NB4 (cell line): ENCODE results near the gene ACOT7.

Experiments used
- MAX ChIP-seq: IDR thresholded peaks from 2 replicates; pipeline ENCODE4 v1.6.1; 2011; ENCODE audit warnings: low read depth, low read length
- MYC ChIP-seq: IDR thresholded peaks from 2 replicates; pipeline ENCODE4 v1.6.1; 2011; ENCODE audit warnings: low read depth, low read length
- POLR2A ChIP-seq: IDR thresholded peaks from 2 replicates; pipeline ENCODE4 v1.6.1; 2011; ENCODE audit warnings: mild to moderate bottlenecking; ENCODE audit not compliant: insufficient read length; ENCODE audit errors: extremely low read depth
- TF ChIP-seq, protein P1 (sequence below): IDR thresholded peaks from one replicate; pipeline ENCODE4 v1.5.1; 2012; ENCODE audit warnings: low read depth, low read length

DNA sequence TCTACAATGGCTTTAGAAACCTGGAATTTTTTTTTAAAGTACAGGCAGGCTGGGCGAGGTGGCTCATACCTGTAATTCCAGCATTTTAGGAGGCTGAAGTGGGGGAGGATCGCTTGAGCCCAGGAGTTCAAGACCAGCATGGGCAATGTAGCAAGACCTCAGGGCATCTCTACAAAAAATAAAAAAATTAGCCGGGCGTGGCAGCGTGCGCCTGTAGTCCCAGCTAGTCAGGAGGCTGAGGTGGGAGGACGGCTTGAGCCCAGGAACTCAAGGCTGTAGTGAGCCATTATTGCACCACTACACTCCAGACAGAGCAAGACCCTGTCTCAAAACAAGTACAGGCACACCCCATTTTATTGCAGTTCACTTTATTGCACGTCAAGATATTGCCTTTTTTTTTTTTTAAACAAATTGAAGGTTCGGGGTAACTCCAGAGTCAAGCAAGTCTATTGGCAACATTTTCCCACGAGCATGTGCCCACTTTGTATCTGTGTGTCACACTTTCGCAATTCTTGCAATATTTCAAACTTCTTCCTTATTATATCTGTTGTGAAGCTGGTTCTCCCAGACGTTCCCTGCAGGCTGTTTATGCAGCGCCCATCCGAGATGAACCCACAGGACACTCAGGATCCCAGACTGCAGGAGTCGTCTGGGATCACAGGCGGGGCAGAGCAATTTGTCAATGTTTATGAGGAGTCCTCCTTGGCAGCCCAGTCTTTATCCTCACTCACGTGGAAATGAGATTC, 21.5 kb upstream of the ACOT7 start:
- TF ChIP-seq, protein P1, sequence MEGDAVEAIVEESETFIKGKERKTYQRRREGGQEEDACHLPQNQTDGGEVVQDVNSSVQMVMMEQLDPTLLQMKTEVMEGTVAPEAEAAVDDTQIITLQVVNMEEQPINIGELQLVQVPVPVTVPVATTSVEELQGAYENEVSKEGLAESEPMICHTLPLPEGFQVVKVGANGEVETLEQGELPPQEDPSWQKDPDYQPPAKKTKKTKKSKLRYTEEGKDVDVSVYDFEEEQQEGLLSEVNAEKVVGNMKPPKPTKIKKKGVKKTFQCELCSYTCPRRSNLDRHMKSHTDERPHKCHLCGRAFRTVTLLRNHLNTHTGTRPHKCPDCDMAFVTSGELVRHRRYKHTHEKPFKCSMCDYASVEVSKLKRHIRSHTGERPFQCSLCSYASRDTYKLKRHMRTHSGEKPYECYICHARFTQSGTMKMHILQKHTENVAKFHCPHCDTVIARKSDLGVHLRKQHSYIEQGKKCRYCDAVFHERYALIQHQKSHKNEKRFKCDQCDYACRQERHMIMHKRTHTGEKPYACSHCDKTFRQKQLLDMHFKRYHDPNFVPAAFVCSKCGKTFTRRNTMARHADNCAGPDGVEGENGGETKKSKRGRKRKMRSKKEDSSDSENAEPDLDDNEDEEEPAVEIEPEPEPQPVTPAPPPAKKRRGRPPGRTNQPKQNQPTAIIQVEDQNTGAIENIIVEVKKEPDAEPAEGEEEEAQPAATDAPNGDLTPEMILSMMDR, result no peak
- TF ChIP-seq POLR2A (no peak), MYC (peak; percentile 57; the same call in 1 of the 2 replicates), MAX (peak; percentile 50; the same call in 1 of the 2 replicates)
